ENCODE results near the gene P2RY6.

DNA sequence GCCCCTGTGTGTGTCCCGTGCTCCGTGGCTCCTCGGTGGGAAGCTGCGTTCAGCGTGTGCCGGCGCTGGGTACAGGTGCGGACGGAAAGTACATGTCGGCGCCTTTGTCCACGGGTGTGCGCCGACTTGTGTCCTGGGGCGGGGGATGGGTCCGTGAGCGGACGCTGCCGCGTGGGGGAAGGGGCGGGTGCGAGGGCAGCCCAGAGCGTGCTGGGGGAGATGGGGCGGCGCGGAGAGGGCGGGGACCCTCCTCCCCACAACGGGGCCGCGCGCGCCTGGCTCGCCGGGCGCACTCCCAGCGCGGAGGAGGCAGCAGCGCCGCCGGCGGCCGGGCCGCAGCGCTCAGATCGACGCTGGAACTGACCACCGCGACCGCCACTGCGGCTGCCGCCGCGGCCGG lies 70.5 kb downstream of the P2RY6 start:
- TF ChIP-seq, protein P1, sequence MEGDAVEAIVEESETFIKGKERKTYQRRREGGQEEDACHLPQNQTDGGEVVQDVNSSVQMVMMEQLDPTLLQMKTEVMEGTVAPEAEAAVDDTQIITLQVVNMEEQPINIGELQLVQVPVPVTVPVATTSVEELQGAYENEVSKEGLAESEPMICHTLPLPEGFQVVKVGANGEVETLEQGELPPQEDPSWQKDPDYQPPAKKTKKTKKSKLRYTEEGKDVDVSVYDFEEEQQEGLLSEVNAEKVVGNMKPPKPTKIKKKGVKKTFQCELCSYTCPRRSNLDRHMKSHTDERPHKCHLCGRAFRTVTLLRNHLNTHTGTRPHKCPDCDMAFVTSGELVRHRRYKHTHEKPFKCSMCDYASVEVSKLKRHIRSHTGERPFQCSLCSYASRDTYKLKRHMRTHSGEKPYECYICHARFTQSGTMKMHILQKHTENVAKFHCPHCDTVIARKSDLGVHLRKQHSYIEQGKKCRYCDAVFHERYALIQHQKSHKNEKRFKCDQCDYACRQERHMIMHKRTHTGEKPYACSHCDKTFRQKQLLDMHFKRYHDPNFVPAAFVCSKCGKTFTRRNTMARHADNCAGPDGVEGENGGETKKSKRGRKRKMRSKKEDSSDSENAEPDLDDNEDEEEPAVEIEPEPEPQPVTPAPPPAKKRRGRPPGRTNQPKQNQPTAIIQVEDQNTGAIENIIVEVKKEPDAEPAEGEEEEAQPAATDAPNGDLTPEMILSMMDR (optimal IDR thresholded peaks at IDR 0.05 in 1 of 3, IDR thresholded peaks at IDR 0.05 in 1 of 3, conservative IDR thresholded peaks at IDR 0.05 in 1 of 3; ENCODE audit: extremely low read depth in 1 of 3, insufficient read depth in 2 of 3, low read length in 3 of 3) = peak in 1 of 3 experiments; percentile 22
- peak; percentile 5 for TF ChIP-seq EZH2 (IDR thresholded peaks at IDR 0.05; ENCODE audit: low read length)

Data from keratinocyte (primary cell).